ENCODE measurements around the gene VAMP8. TPM values are rescaled to one million over a fixed set of nuclear protein-coding genes. Genes with fewer than 3 reads are reported as not detected.
A peak's percentile ranks its signal among the peaks of the same experiment; 100 is the strongest.

The VAMP8 gene
- total RNA-seq: 100 to 1,000 TPM in 1 of 2 donors, 10 to 100 TPM in 1; 83.2 to 160 TPM

- peaks cover 12% of the 10 kb centered on the region for H3K36me3 Mint-ChIP-seq
- ATAC-seq: peak; percentile 84 to 88
- no peaks in the 10 kb centered on the region for H3K27me3 Mint-ChIP-seq
- H3K4me3 Mint-ChIP-seq: peak within 1 kb of the TSS; percentile 95
- H3K27ac Mint-ChIP-seq: peak within 1 kb of the TSS; percentile 90 to 94
- no peaks in the 10 kb centered on the region for H3K9me3 Mint-ChIP-seq
- peaks cover 29 to 30% of the 10 kb centered on the region in 2 donors for H3K4me1 Mint-ChIP-seq (ENCODE audit: low read depth in 2 of 2)
- peak; percentile 74 for DNase-seq (ENCODE audit: low spot score)
These were observed at the start of gene VAMP8 for GRCh38 chr2:85577386-85578242. Gene VAMP8 (plus strand): TSS chr2:85577586. CDS start chr2:85577647, 61 bp downstream.

GRCh38 chr2:85527787-85528186 lies 49.6 kb upstream of the VAMP8 start:
- no peak overlapping the region for H3K4me3 Mint-ChIP-seq
- no peaks in the 10 kb centered on the region for H3K4me1 Mint-ChIP-seq (ENCODE audit: low read depth in 2 of 2)
- ATAC-seq (no peak), DNase-seq (ENCODE audit: low spot score) (no peak)
- no peaks in the 10 kb centered on the region for H3K36me3 Mint-ChIP-seq
- H3K27me3 Mint-ChIP-seq: peaks cover 8 to 28% of the 10 kb centered on the region in 2 donors
- no peak overlapping the region for H3K27ac Mint-ChIP-seq
- H3K9me3 Mint-ChIP-seq: no peaks in the 10 kb centered on the region

DNA sequence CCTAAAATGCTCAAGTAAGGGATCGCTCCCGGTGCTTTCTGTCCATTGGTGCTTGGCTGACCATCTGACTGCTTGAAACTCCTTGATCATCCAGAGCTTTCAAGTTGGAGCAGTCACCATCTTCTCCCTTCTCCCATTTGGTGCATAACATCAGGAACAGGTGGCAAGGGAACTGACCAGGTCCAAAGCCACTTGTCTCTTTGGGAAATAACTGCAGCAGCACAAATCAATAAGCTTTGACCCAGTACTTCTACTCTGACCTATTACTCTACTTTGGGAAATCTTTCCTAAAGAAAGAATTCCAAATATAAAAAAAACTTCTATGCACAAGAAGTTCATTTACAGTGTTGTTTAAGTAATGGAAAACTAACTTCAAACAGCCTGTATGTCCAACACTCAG lies 49.0 kb upstream of the VAMP8 start:
- peaks cover 8 to 28% of the 10 kb centered on the region in 2 donors for H3K27me3 Mint-ChIP-seq
- H3K4me3 Mint-ChIP-seq: no peak overlapping the region
- no peaks in the 10 kb centered on the region for H3K4me1 Mint-ChIP-seq (ENCODE audit: low read depth in 2 of 2)
- ATAC-seq (no peak), DNase-seq (ENCODE audit: low spot score) (no peak)
- no peak overlapping the region for H3K27ac Mint-ChIP-seq
- H3K36me3 Mint-ChIP-seq: no peaks in the 10 kb centered on the region
- H3K9me3 Mint-ChIP-seq: no peaks in the 10 kb centered on the region

GRCh38 chr2:85529809-85530208 lies 47.6 kb upstream of the VAMP8 start:
- H3K27ac Mint-ChIP-seq: no peak overlapping the region
- H3K4me1 Mint-ChIP-seq (ENCODE audit: low read depth in 2 of 2): no peaks in the 10 kb centered on the region
- H3K9me3 Mint-ChIP-seq: no peaks in the 10 kb centered on the region
- no peaks in the 10 kb centered on the region for H3K36me3 Mint-ChIP-seq
- no peak overlapping the region for H3K4me3 Mint-ChIP-seq
- no peak for DNase-seq (ENCODE audit: low spot score)
- peaks cover 8 to 28% of the 10 kb centered on the region in 2 donors for H3K27me3 Mint-ChIP-seq
- ATAC-seq: no peak

- Mint-ChIP-seq H3K27ac (no peak overlapping the region), H3K27me3 (peaks cover 6 to 26% of the 10 kb centered on the region in 2 donors)
These were observed 45.8 kb upstream of the VAMP8 start for GRCh38 chr2:85531589-85531988.

GRCh38 chr2:85534099-85534498 lies 43.3 kb upstream of the VAMP8 start:
- no peaks in the 10 kb centered on the region for H3K36me3 Mint-ChIP-seq
- H3K4me3 Mint-ChIP-seq: no peak overlapping the region
- H3K4me1 Mint-ChIP-seq (ENCODE audit: low read depth in 2 of 2): peaks cover 11% of the 10 kb centered on the region in 2 donors
- ATAC-seq (no peak), DNase-seq (ENCODE audit: low spot score) (no peak)
- no peak overlapping the region for H3K27ac Mint-ChIP-seq
- H3K9me3 Mint-ChIP-seq: no peaks in the 10 kb centered on the region
- peaks cover 0 to 3% of the 10 kb centered on the region in 2 donors for H3K27me3 Mint-ChIP-seq

More at GRCh38 chr2:85531589-85531988, 45.8 kb upstream of the VAMP8 start:
- Mint-ChIP-seq H3K9me3 (no peaks in the 10 kb centered on the region), H3K4me1 (ENCODE audit: low read depth in 2 of 2) (peaks cover 0 to 4% of the 10 kb centered on the region in 2 donors), H3K36me3 (no peaks in the 10 kb centered on the region), H3K4me3 (no peak overlapping the region)
- ATAC-seq: no peak
- DNase-seq (ENCODE audit: low spot score): no peak

DNA sequence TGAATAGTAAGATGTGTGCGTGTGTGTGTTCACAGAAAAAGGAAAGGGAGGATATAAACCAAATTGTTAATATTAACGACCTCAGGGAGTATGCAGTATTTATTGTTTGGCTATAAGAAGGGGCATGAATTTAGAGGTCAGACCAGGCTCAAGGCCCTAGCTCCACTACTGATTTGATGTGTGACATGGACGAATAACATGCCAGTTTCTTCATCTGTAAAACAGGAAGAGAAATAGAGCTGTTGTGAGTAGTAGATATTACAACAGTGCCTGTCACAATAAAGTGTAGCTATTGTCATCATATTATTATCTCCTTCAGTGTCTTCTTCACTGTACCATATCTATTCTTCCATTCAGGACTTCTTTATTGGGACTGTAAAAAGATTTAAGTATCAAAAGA lies 42.5 kb upstream of the VAMP8 start:
- Mint-ChIP-seq H3K27me3 (no peaks in the 10 kb centered on the region), H3K9me3 (no peaks in the 10 kb centered on the region)

GRCh38 chr2:85536479-85536878 lies 40.9 kb upstream of the VAMP8 start:
- no peaks in the 10 kb centered on the region for H3K9me3 Mint-ChIP-seq
- H3K27ac Mint-ChIP-seq: no peak overlapping the region
- DNase-seq (ENCODE audit: low spot score): no peak
- no peaks in the 10 kb centered on the region for H3K27me3 Mint-ChIP-seq
- no peak overlapping the region for H3K4me3 Mint-ChIP-seq
- no peak for ATAC-seq
- H3K36me3 Mint-ChIP-seq: peaks cover 16% of the 10 kb centered on the region
- peaks cover 25 to 28% of the 10 kb centered on the region in 2 donors for H3K4me1 Mint-ChIP-seq (ENCODE audit: low read depth in 2 of 2)

More for the DNA sequence above, 42.5 kb upstream of the VAMP8 start:
- peaks cover 11 to 12% of the 10 kb centered on the region in 2 donors for H3K4me1 Mint-ChIP-seq (ENCODE audit: low read depth in 2 of 2)
- H3K36me3 Mint-ChIP-seq: no peaks in the 10 kb centered on the region
- ATAC-seq (no peak), DNase-seq (ENCODE audit: low spot score) (no peak)
- H3K27ac Mint-ChIP-seq: no peak overlapping the region
- H3K4me3 Mint-ChIP-seq: no peak overlapping the region

GRCh38 chr2:85537600-85538506 lies 39.5 kb upstream of the VAMP8 start:
- H3K4me1 Mint-ChIP-seq (ENCODE audit: low read depth in 2 of 2): peaks cover 38 to 42% of the 10 kb centered on the region in 2 donors
- peak overlapping the region; percentile 98 for H3K4me3 Mint-ChIP-seq
- no peaks in the 10 kb centered on the region for H3K9me3 Mint-ChIP-seq
- H3K27me3 Mint-ChIP-seq: no peaks in the 10 kb centered on the region
- ATAC-seq (no peak), DNase-seq (ENCODE audit: low spot score) (no peak)
- H3K36me3 Mint-ChIP-seq: peaks cover 29% of the 10 kb centered on the region
- H3K27ac Mint-ChIP-seq: peak overlapping the region; percentile 97

DNA sequence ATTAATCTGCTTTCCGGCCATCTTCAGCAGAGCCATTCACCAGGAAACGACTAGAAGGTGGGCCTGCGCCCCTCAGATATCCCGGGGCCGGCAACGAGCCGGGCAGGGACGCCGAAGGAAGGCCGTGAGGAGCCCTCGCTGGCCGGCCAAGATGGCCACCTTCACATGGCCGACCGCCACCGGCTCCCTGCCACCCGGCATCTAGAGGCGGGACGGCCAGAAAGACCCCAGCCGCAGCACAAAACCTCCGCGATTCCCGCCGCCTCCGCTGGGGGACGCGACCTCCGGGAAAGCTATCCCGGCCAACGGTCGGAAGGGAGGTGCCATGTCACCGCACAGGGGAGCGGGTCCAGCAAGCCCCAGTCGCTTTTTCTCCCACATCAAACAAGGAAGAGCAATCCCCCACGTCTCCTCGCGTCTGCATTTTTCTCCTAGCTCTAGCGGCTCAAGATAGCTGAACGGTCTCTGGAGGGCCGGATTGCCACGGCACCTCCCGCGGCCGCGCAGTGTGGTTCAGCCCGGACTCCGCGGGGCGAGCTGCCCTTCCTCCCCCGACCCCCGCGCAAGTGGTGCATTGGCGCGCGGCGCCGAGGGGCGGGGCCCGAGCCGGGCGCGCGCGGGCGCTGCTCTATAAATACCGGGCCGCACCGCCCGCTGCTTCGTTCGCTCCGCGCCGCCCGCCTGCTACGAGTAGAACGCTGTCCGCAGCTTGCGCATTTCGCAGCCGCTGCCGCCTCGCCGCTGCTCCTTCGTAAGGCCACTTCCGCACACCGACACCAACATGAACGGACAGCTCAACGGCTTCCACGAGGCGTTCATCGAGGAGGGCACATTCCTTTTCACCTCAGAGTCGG lies 38.7 kb upstream of the VAMP8 start, which contains the start of gene MAT2A:
MAT2A (plus strand) TSS at position 662 of the 854 bp plus-strand sequence; CDS start at position 782, 120 bp downstream.
- ATAC-seq: peak; percentile 89 to 90
- Mint-ChIP-seq H3K9me3 (no peaks in the 10 kb centered on the region), H3K27ac (peak within 1 kb of the TSS; percentile 97), H3K27me3 (no peaks in the 10 kb centered on the region), H3K36me3 (peaks cover 38% of the 10 kb centered on the region), H3K4me3 (peak within 1 kb of the TSS; percentile 98), H3K4me1 (ENCODE audit: low read depth in 2 of 2) (peaks cover 45 to 47% of the 10 kb centered on the region in 2 donors)
- peak; percentile 94 for DNase-seq (ENCODE audit: low spot score)

GRCh38 chr2:85539361-85540132 lies 37.8 kb upstream of the VAMP8 start:
- no peaks in the 10 kb centered on the region for H3K9me3 Mint-ChIP-seq
- peaks cover 51 to 52% of the 10 kb centered on the region in 2 donors for H3K4me1 Mint-ChIP-seq (ENCODE audit: low read depth in 2 of 2)
- ATAC-seq: peak; percentile 65 to 70

GRCh38 chr2:85540133-85540648 lies 37.2 kb upstream of the VAMP8 start:
- no peak for ATAC-seq
- Mint-ChIP-seq H3K36me3 (peaks cover 50% of the 10 kb centered on the region), H3K9me3 (no peaks in the 10 kb centered on the region), H3K27me3 (no peaks in the 10 kb centered on the region), H3K27ac (peak overlapping the region; percentile 97), H3K4me3 (peak overlapping the region; percentile 98), H3K4me1 (ENCODE audit: low read depth in 2 of 2) (peaks cover 51 to 52% of the 10 kb centered on the region in 2 donors)
- no peak for DNase-seq (ENCODE audit: low spot score)

More at GRCh38 chr2:85539361-85540132, 37.8 kb upstream of the VAMP8 start:
- Mint-ChIP-seq H3K27me3 (no peaks in the 10 kb centered on the region), H3K36me3 (peaks cover 46% of the 10 kb centered on the region), H3K4me3 (peak overlapping the region; percentile 98), H3K27ac (peak overlapping the region; percentile 97)
- DNase-seq (ENCODE audit: low spot score): peak; percentile 82

Measured in natural killer cell treated with Interleukin-12 subunit alpha and Interleukin-12 subunit beta and Interleukin-15 and Interleukin-18, amount 100 ng/mL, for 72 hours (primary cell).